ENCODE measurements around the gene CNKSR3. TPM values are rescaled to one million over a fixed set of nuclear protein-coding genes. Genes with fewer than 3 reads are reported as not detected.
A peak's percentile ranks its signal among the peaks of the same experiment; 100 is the strongest.

CNKSR3 gene
- total RNA-seq, 6 experiments from 2014 or later, result 19.8 to 43.4 (median 26.9) TPM

DNA sequence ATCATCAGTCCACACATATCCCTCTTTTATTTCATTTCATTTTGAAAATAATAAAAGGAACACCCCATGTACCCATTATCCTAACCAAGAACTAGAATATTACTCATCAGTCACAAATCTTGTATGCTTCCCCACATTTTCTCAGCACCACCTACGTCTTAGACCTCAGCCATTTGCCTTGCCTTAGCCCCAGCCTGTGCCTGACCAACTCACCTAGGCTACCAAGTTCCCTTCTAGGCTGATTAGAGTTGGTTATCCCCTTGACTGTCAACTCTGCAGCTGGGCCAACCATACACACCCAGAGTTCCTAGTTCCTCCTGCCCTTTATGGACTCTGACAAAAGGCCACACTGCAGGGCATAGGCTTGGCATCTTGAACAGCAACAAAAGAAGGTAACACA lies 120.5 kb downstream of the CNKSR3 start:
- H3K9me3 ChIP-seq, result no peaks in the 10 kb centered on the region
- H3K4me1 ChIP-seq, result no peaks in the 10 kb centered on the region
- TF ChIP-seq, protein P1, sequence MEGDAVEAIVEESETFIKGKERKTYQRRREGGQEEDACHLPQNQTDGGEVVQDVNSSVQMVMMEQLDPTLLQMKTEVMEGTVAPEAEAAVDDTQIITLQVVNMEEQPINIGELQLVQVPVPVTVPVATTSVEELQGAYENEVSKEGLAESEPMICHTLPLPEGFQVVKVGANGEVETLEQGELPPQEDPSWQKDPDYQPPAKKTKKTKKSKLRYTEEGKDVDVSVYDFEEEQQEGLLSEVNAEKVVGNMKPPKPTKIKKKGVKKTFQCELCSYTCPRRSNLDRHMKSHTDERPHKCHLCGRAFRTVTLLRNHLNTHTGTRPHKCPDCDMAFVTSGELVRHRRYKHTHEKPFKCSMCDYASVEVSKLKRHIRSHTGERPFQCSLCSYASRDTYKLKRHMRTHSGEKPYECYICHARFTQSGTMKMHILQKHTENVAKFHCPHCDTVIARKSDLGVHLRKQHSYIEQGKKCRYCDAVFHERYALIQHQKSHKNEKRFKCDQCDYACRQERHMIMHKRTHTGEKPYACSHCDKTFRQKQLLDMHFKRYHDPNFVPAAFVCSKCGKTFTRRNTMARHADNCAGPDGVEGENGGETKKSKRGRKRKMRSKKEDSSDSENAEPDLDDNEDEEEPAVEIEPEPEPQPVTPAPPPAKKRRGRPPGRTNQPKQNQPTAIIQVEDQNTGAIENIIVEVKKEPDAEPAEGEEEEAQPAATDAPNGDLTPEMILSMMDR (IDR thresholded peaks at IDR 0.05), result no peak
- TF ChIP-seq POLR2A (IDR thresholded peaks at IDR 0.05), result no peak
- H3K27ac ChIP-seq, result no peak overlapping the region
- no peaks in the 10 kb centered on the region for H3K27me3 ChIP-seq
- 86% methylated on average over 1 of the region's 1 CpG for WGBS (ENCODE audit: insufficient coverage, low coverage, low lambda C conversion rate, missing lambda C conversion rate)
- no peak overlapping the region for H3K4me3 ChIP-seq
- H3K36me3 ChIP-seq, result no peaks in the 10 kb centered on the region
- intact Hi-C loops (cut with DNase I), result no loop called here
- DNase-seq, result no peak
- peak in 1 of 4 donors; percentile 27 for ATAC-seq

DNA sequence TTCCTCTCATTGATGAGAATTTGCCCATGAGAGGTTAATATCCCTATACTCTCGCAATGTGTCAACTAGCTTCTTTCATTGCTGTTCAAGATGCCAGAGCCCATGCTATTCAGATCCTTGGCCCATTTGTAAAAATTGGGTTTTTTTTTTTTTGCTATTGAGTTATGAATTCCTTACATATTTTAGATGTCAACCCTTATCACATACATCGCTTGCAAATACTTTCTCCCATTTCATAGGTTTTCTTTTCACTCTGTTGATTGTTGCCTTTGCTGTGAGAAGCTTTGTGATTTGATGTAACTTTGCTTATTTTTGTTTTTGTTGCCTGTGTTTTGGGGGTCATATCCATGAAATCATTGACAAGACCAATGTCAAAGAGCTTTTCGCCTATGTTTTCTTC lies 121.7 kb downstream of the CNKSR3 start:
- ATAC-seq (no peak), DNase-seq (no peak)
- TF ChIP-seq, protein P1 (IDR thresholded peaks at IDR 0.05), result no peak
- TF ChIP-seq POLR2A (IDR thresholded peaks at IDR 0.05), result no peak
- no peaks in the 10 kb centered on the region for H3K27me3 ChIP-seq
- H3K9me3 ChIP-seq, result no peaks in the 10 kb centered on the region
- no peaks in the 10 kb centered on the region for H3K36me3 ChIP-seq
- intact Hi-C loops (cut with DNase I), result no loop called here
- whole genome bisulfite sequencing (ENCODE audit: insufficient coverage, low coverage, low lambda C conversion rate, missing lambda C conversion rate), result 97% methylated on average over 3 of the region's 3 CpGs
- no peaks in the 10 kb centered on the region for H3K4me1 ChIP-seq
- no peak overlapping the region for H3K4me3 ChIP-seq
- no peak overlapping the region for H3K27ac ChIP-seq

DNA sequence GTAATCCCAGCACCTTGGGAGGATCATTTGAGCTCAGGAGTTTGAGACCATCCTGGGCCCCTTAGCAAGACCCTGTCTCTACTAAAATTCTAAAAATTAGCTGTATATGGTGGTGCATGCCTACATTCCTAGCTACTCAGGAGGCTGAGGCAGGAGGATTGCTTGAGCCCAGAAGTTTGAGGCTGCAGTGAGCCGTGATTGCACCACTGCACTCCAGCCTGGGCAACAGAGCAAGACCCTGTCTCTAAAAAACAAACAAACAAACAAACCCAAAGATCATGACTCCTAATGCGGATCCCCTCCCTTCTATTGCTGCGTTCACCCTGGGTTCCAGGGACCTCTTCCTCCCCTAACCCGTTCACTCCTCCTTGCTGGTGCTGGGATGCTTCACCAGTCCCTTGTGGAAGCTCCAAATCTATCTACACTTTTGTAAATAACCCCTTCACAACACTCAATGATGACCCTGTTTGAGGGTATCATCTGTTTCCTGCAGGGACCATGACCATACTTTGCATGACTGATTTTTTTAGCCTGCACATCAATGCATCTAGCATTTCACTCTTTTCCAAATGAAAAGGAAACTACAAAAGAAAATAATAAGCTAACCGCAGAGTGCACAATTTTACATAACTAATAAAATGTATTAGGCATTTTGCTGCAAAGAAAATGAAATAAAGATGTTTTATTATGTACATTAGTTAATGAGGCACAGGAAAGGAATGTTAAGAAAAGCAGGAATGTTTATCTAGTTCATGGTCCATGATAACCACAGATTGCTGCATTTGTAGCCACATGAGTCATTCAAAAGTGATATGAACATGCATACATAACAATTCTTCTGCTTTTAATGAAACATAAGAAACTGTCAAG lies 123.4 kb downstream of the CNKSR3 start:
- intact Hi-C loops (cut with DNase I), result no loop called here
- Histone ChIP-seq H3K4me1 (no peaks in the 10 kb centered on the region), H3K27me3 (no peaks in the 10 kb centered on the region), H3K36me3 (no peaks in the 10 kb centered on the region), H3K9me3 (no peaks in the 10 kb centered on the region), H3K4me3 (no peak overlapping the region), H3K27ac (no peak overlapping the region)
- 88% methylated on average over 1 of the region's 5 CpGs for WGBS (ENCODE audit: insufficient coverage, low coverage, low lambda C conversion rate, missing lambda C conversion rate)
- no peak for DNase-seq
- TF ChIP-seq POLR2A (IDR thresholded peaks at IDR 0.05), result no peak
- TF ChIP-seq, protein P1 (IDR thresholded peaks at IDR 0.05), result no peak
- ATAC-seq, result peak in 1 of 4 donors; percentile 71

DNA sequence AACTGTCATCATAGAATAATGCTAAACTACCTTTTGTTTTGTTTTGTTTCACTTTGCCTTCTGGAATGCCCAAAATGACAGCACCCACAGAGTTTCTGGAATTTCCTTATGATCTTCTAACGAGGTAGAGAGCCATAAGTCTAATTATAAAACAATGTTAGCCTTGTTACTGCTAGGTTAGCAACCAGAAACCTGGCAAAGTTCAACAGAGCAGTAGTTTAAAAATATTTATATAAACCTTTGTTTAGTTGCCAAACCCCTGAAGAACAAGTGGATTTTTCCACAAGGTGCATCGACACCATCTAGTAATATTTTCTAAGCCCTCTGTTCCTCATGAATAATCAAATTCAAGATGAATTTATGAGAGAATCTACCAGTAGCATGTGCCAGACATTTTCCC lies 126.3 kb downstream of the CNKSR3 start:
- Histone ChIP-seq H3K4me1 (no peaks in the 10 kb centered on the region), H3K36me3 (no peaks in the 10 kb centered on the region), H3K27me3 (no peaks in the 10 kb centered on the region), H3K9me3 (no peaks in the 10 kb centered on the region), H3K27ac (no peak overlapping the region), H3K4me3 (no peak overlapping the region)
- TF ChIP-seq, protein P1 (IDR thresholded peaks at IDR 0.05), result no peak
- TF ChIP-seq POLR2A (IDR thresholded peaks at IDR 0.05), result no peak
- 55% methylated on average over 2 of the region's 2 CpGs for WGBS (ENCODE audit: insufficient coverage, low coverage, low lambda C conversion rate, missing lambda C conversion rate)
- ATAC-seq, result no peak
- intact Hi-C loops (cut with DNase I), result no loop called here
- DNase-seq, result no peak

Measured in right lobe of liver (tissue), 6 donors.